ENCODE results near the gene DAPK2. TPM values are rescaled to one million over a fixed set of nuclear protein-coding genes. Genes with fewer than 3 reads are reported as not detected.
A peak's percentile ranks its signal among the peaks of the same experiment; 100 is the strongest.
"Not testable (repeated sequence)": the region's sequence is repeated elsewhere in the genome, so short reads cannot be mapped to it uniquely, and the experiment has no call there.

Gene DAPK2
- total RNA-seq, 4 donors from 2014 or later = 12.0 to 49.8 (median 25.6) TPM

DNA sequence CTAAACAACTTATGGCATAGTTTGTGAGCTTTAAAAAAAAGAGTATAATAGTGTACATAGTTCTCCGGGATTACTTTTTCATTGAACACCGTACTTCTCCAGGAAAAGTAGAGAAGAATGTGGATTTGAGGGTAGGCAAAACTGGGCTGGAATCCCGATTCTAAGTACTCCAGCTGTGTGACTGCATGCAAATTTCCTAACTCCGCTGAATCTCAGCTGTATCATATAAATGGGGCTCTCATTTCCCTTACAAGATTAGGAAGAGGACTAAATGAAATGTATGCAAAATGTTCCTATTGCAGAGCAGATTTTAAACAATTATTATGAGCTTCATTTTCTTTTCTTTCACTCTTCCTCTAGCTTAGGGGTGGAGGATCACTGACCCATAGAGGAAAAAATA is 142.2 kb downstream of the DAPK2 start:
- ATAC-seq (ENCODE audit: low FRiP score) (no peak), DNase-seq (ENCODE audit: low spot score) (no peak)
- TF ChIP-seq CTCF (IDR thresholded peaks at IDR 0.05) = no peak

GRCh38 chr15:63902671-63903035 is 143.6 kb downstream of the DAPK2 start:
- no peak for TF ChIP-seq CTCF (IDR thresholded peaks at IDR 0.05)
- DNase-seq (ENCODE audit: low spot score) (no peak), ATAC-seq (ENCODE audit: low FRiP score) (no peak)

- TF ChIP-seq CTCF (IDR thresholded peaks at IDR 0.05) = no peak
- ATAC-seq (ENCODE audit: low FRiP score) = no peak
- DNase-seq (ENCODE audit: low spot score) = no peak
Measured at GRCh38 chr15:63901912-63902670, 144.2 kb downstream of the DAPK2 start.

- ATAC-seq (ENCODE audit: low FRiP score) = no peak
Measured at GRCh38 chr15:63900306-63900705, 146.0 kb downstream of the DAPK2 start.

DNA sequence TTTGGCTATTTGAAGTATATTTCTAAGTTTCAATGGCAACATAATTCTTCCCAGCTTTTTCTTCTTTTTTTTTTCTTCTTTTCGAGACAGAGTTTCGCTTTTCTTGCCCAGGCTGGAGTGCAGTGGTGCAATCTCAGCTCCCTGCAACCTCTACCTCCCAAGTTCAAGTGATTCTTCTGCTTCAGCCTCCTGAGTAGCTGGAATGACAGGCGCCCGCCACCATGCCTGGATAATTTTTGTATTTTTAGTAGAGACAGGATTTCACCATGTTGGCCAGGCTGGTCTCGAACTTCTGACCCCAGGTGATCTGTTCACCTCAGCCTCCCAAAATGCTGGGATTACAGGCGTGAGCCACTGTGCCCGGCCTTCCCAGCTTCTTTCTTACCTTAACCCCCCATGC is 146.7 kb downstream of the DAPK2 start:
- DNase-seq (ENCODE audit: low spot score); ATAC-seq (ENCODE audit: low FRiP score): not testable (repeated sequence)

More at GRCh38 chr15:63900306-63900705, 146.0 kb downstream of the DAPK2 start:
- no peak for TF ChIP-seq CTCF (IDR thresholded peaks at IDR 0.05)
- no peak for DNase-seq (ENCODE audit: low spot score)

- no peak for TF ChIP-seq CTCF (IDR thresholded peaks at IDR 0.05)
- ATAC-seq (ENCODE audit: low FRiP score) (no peak), DNase-seq (ENCODE audit: low spot score) (no peak)
Measured at GRCh38 chr15:63899193-63899592, 147.1 kb downstream of the DAPK2 start.

DNA sequence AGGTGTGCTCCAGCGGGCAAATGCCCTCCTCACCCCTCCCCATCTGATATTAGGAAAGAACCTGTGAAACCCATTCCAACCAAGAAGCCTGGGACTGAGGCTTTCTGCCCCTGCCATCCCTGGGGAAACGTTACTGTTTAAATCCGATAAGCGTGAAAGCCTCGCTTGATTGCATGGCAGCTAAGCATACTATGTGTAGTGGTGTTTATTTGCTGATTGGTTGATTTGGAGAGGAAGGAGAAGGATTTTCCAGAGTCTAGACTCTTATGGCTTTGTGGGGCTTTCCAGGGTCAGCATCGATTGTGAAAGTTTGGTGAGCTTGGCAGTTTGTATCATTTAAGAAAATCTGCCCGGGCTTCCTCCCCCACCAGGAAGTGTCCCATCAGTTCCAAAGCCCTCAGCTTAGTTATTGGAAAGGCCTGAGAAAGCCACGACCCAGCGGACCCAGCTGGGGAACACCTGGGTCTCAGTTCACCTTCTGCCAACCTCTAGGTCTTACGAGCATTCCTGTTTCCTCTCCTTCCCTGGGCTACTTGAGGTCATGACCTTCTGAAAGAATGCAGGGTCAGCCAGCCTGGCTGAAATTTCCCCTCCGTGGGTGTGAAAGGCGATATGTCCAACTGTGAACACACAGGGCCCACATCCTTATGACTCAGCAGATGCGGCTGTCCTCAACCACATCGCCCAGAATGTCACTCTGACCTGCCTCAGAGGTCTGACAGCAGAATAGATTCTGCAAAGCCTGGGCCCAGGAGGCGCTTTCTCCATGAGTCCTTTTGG is 149.8 kb downstream of the DAPK2 start:
- ATAC-seq (ENCODE audit: low FRiP score) (peak; percentile 45), DNase-seq (ENCODE audit: low spot score) (no peak)
- no peak for TF ChIP-seq CTCF (IDR thresholded peaks at IDR 0.05)
